Thymus (tissue), 11 donors: ENCODE results near the gene CASK. TPM values are rescaled to one million over a fixed set of nuclear protein-coding genes. Genes with fewer than 3 reads are reported as not detected.
"Not testable (repeated sequence)": the region's sequence is repeated elsewhere in the genome, so short reads cannot be mapped to it uniquely, and the experiment has no call there.

Source experiments
- DNase-seq, 9 donors: peaks; one replicate each; pipeline ENCODE4 v3.0.0-alpha.2; 2013; ENCODE audit warnings: low spot score in 9 of 9, low read depth in 6 of 9, missing footprints in 1 of 9
- H3K27ac ChIP-seq, 2 donors: one replicate each; pipeline ENCODE4 v1.5.1; 2013; ENCODE audit warnings: control low read depth in 1 of 2, low read depth in 1 of 2, low read length in 1 of 2, mild to moderate bottlenecking in 1 of 2, moderate library complexity in 1 of 2
- H3K27me3 ChIP-seq, 2 donors: one replicate each; pipeline ENCODE4 v1.5.1; 2013; ENCODE audit warnings: low read length in 1 of 2; ENCODE audit not compliant: control insufficient read depth in 2 of 2, insufficient read depth in 1 of 2
- H3K36me3 ChIP-seq, 2 donors: one replicate each; pipeline ENCODE4 v1.5.1; 2013; ENCODE audit warnings: low read length in 1 of 2, mild to moderate bottlenecking in 1 of 2, moderate library complexity in 1 of 2; ENCODE audit not compliant: control insufficient read depth in 2 of 2, insufficient read depth in 2 of 2
- H3K4me1 ChIP-seq, 2 donors: one replicate each; pipeline ENCODE4 v1.5.1; 2013; ENCODE audit warnings: low read length in 2 of 2; ENCODE audit not compliant: control insufficient read depth in 2 of 2, insufficient read depth in 2 of 2
- H3K4me3 ChIP-seq, 2 donors: one replicate each; pipeline ENCODE4 v1.5.1; 2013; ENCODE audit warnings: low read length in 2 of 2, control low read depth in 1 of 2, mild to moderate bottlenecking in 1 of 2
- H3K9me3 ChIP-seq, 2 donors: one replicate each; pipeline ENCODE4 v1.5.1; 2013; ENCODE audit warnings: low read length in 1 of 2, mild to moderate bottlenecking in 1 of 2; ENCODE audit not compliant: control insufficient read depth in 2 of 2, insufficient read depth in 1 of 2
- WGBS: extraction: QIAGEN DNeasy Blood & Tissue Kit; methylation state at CpG from one replicate; pipeline ENCODE4 v1.1.7; 2013; 5-methylcytosine and 5-hydroxymethylcytosine counted together
- polyA plus RNA-seq: library from polyadenylated mRNA; stranded (reverse); fragments of 200-250 nt; gene quantifications from one replicate; pipeline ENCODE4 v1.2.3, GENCODE V29; 2013
- total RNA-seq: library from RNA; stranded (reverse); fragments of 120-200 nt; gene quantifications from one replicate; pipeline ENCODE4 v1.2.4, GENCODE V29; 2013
- donor health status: healthy.

CASK gene
- total and polyA plus RNA-seq, 2 donors, result 15.7 to 21.0 TPM

GRCh38 chrX:41607264-41607832, 316.0 kb downstream of the CASK start:
- Histone ChIP-seq H3K27ac (no peak overlapping the region), H3K4me3 (no peak overlapping the region), H3K4me1 (no peaks in the 10 kb centered on the region), H3K36me3 (peaks cover 0 to 7% of the 10 kb centered on the region in 2 donors), H3K9me3 (no peaks in the 10 kb centered on the region), H3K27me3 (no peaks in the 10 kb centered on the region)
- WGBS, result 97% methylated on average over 2 of the region's 2 CpGs
- DNase-seq, result no peak

- WGBS, result 97% methylated on average over 4 of the region's 4 CpGs
- not testable (repeated sequence) for H3K9me3 ChIP-seq, H3K27me3 ChIP-seq, H3K27ac ChIP-seq, H3K4me1 ChIP-seq, H3K36me3 ChIP-seq, H3K4me3 ChIP-seq, DNase-seq
Measured at GRCh38 chrX:41606057-41606456, 317.3 kb downstream of the CASK start.

GRCh38 chrX:41604766-41605543, 318.4 kb downstream of the CASK start:
- Histone ChIP-seq H3K27me3 (no peaks in the 10 kb centered on the region), H3K36me3 (peaks cover 0 to 4% of the 10 kb centered on the region in 2 donors), H3K4me1 (no peaks in the 10 kb centered on the region), H3K27ac (no peak overlapping the region), H3K9me3 (no peaks in the 10 kb centered on the region), H3K4me3 (no peak overlapping the region)
- WGBS, result 100% methylated on average over 1 of the region's 1 CpG
- no peak for DNase-seq

GRCh38 chrX:41604177-41604576, 319.2 kb downstream of the CASK start:
- 98% methylated on average over 2 of the region's 2 CpGs for WGBS
- no peak overlapping the region for H3K27ac ChIP-seq

GRCh38 chrX:41603596-41603995, 319.8 kb downstream of the CASK start:
- Histone ChIP-seq H3K4me3 (no peak overlapping the region), H3K36me3 (peaks cover 0 to 4% of the 10 kb centered on the region in 2 donors), H3K27ac (no peak overlapping the region), H3K27me3 (no peaks in the 10 kb centered on the region), H3K9me3 (no peaks in the 10 kb centered on the region), H3K4me1 (no peaks in the 10 kb centered on the region)
- no peak for DNase-seq
- WGBS, result 98% methylated on average over 1 of the region's 1 CpG

More at GRCh38 chrX:41604177-41604576, 319.2 kb downstream of the CASK start:
- H3K4me3 ChIP-seq, result no peak overlapping the region
- H3K9me3 ChIP-seq, result no peaks in the 10 kb centered on the region
- no peaks in the 10 kb centered on the region for H3K27me3 ChIP-seq
- DNase-seq, result no peak
- no peaks in the 10 kb centered on the region for H3K4me1 ChIP-seq
- peaks cover 0 to 4% of the 10 kb centered on the region in 2 donors for H3K36me3 ChIP-seq

GRCh38 chrX:41602816-41603345, 320.5 kb downstream of the CASK start:
- Histone ChIP-seq H3K4me3 (no peak overlapping the region), H3K27me3 (no peaks in the 10 kb centered on the region), H3K27ac (no peak overlapping the region), H3K4me1 (no peaks in the 10 kb centered on the region), H3K9me3 (no peaks in the 10 kb centered on the region), H3K36me3 (peaks cover 0 to 4% of the 10 kb centered on the region in 2 donors)
- no peak for DNase-seq
- 98% methylated on average over 2 of the region's 2 CpGs for WGBS

GRCh38 chrX:41600291-41600690, 323.1 kb downstream of the CASK start:
- Histone ChIP-seq H3K4me3 (no peak overlapping the region), H3K4me1 (peaks cover 0 to under 1% of the 10 kb centered on the region in 2 donors), H3K9me3 (no peaks in the 10 kb centered on the region), H3K27ac (no peak overlapping the region), H3K27me3 (no peaks in the 10 kb centered on the region), H3K36me3 (no peaks in the 10 kb centered on the region)
- WGBS, result 94% methylated on average over 2 of the region's 2 CpGs
- DNase-seq, result no peak

GRCh38 chrX:41599507-41599906, 323.8 kb downstream of the CASK start:
- no peak for DNase-seq
- no peaks in the 10 kb centered on the region for H3K36me3 ChIP-seq
- peaks cover 0 to 3% of the 10 kb centered on the region in 2 donors for H3K4me1 ChIP-seq
- H3K27me3 ChIP-seq, result no peaks in the 10 kb centered on the region
- H3K27ac ChIP-seq, result no peak overlapping the region
- no peaks in the 10 kb centered on the region for H3K9me3 ChIP-seq
- WGBS, result 97% methylated on average over 1 of the region's 1 CpG
- no peak overlapping the region for H3K4me3 ChIP-seq

- H3K4me3 ChIP-seq, result no peak overlapping the region
- H3K27me3 ChIP-seq, result no peaks in the 10 kb centered on the region
- WGBS, result 87% methylated on average over 3 of the region's 3 CpGs
- no peak overlapping the region for H3K27ac ChIP-seq
- peak in 1 of 9 donors; percentile 9 for DNase-seq
- peaks cover 0 to 4% of the 10 kb centered on the region in 2 donors for H3K36me3 ChIP-seq
- no peaks in the 10 kb centered on the region for H3K9me3 ChIP-seq
- peaks cover 0 to 8% of the 10 kb centered on the region in 2 donors for H3K4me1 ChIP-seq
Measured at GRCh38 chrX:41596596-41596995, 326.8 kb downstream of the CASK start.
